Caco-2 (cell line): ENCODE results near the gene TTC23. TPM values are rescaled to one million over a fixed set of nuclear protein-coding genes. Genes with fewer than 3 reads are reported as not detected.

ENCODE experiments used
- BruUV-seq: library from RNA; stranded (reverse); fragments of 400-500 nt; replicated peaks from 2 replicates; lab custom pipeline; 2021; lab: Mats Ljungman, UMichigan
- CTCF ChIA-PET: fragments of 300-600 bp; sonication (Branson Sonifier 250); formaldehyde crosslinking; loops from one replicate; lab custom pipeline; 2022; ENCODE audit warnings: antibody characterized with exemption; lab: Charles Lee
- POLR2A ChIA-PET: fragments of 300-600 bp; sonication (Branson Sonifier 250); formaldehyde crosslinking; loops from one replicate; lab custom pipeline; 2022; ENCODE audit warnings: antibody characterized with exemption; lab: Charles Lee
- DNase-seq, 2 experiments: peaks; one replicate each; pipeline versions ENCODE4 v3.0.0 to v3.0.0-alpha.2; 2020 to 2022
- H3K27me3 ChIP-seq: replicated peaks from 2 replicates; pipeline ENCODE4 v1.6.0; 2011; ENCODE audit warnings: low read length; ENCODE audit not compliant: control insufficient read depth, insufficient read depth
- H3K36me3 ChIP-seq: 2 replicates; pipeline ENCODE4 v1.5.1; 2011; ENCODE audit warnings: low read length; ENCODE audit not compliant: control insufficient read depth, insufficient read depth
- H3K4me1 ChIP-seq: fragments of 250-450 bp; sonication (Bioruptor Pico); 2 replicates; pipeline ENCODE4 v1.5.1; 2020; ENCODE audit warnings: mild to moderate bottlenecking
- H3K4me3 ChIP-seq: 2 replicates; pipeline ENCODE4 v1.5.1; 2011; ENCODE audit warnings: low read depth, mild to moderate bottlenecking, control low read depth, low read length
- H3K9me3 ChIP-seq: fragments of 250-450 bp; sonication (Bioruptor Pico); 2 replicates; pipeline ENCODE4 v1.5.1; 2020; ENCODE audit warnings: mild to moderate bottlenecking, moderate library complexity
- H3K27ac Mint-ChIP-seq: one replicate; pipeline ENCODE4 v1.8.0; 2022; ENCODE audit warnings: mixed read lengths; ENCODE audit not compliant: unreplicated experiment
- H3K27me3 Mint-ChIP-seq: one replicate; pipeline ENCODE4 v1.8.0; 2022; ENCODE audit warnings: mixed read lengths; ENCODE audit not compliant: insufficient read depth, unreplicated experiment
- H3K36me3 Mint-ChIP-seq: one replicate; pipeline ENCODE4 v1.8.0; 2022; ENCODE audit warnings: mild to moderate bottlenecking, mixed read lengths; ENCODE audit not compliant: insufficient read depth, unreplicated experiment
- H3K4me1 Mint-ChIP-seq: one replicate; pipeline ENCODE4 v1.8.0; 2022; ENCODE audit warnings: low read depth, mixed read lengths; ENCODE audit not compliant: unreplicated experiment
- H3K4me3 Mint-ChIP-seq: one replicate; pipeline ENCODE4 v1.8.0; 2022; ENCODE audit warnings: mild to moderate bottlenecking, moderate library complexity, mixed read lengths; ENCODE audit not compliant: unreplicated experiment
- H3K9me3 Mint-ChIP-seq: one replicate; pipeline ENCODE4 v1.8.0; 2022; ENCODE audit warnings: mixed read lengths; ENCODE audit not compliant: unreplicated experiment
- CTCF ChIP-seq, 2 experiments: fragments of 200-600 bp in 1 of 2; IDR thresholded peaks; 1 replicate in 1 of 2; 2 replicates in 1 of 2; pipeline versions ENCODE4 v1.5.1 to v1.8.0; 2011 to 2022; ENCODE audit warnings: antibody characterized with exemption in 1 of 2, control low read depth in 1 of 2, inconsistent platforms in 1 of 2, low read depth in 1 of 2, low read length in 1 of 2, mild to moderate bottlenecking in 1 of 2, moderate library complexity in 1 of 2; ENCODE audit not compliant: insufficient read depth in 1 of 2, severe bottlenecking in 1 of 2, unreplicated experiment in 1 of 2
- intact Hi-C: fragments of 100-400 bp; cut with micrococcal nuclease; formaldehyde crosslinking; loops from one replicate; pipeline ENCODE4 v1.10.0; 2022; ENCODE audit not compliant: unreplicated experiment
- total RNA-seq: library from RNA; stranded (reverse); gene quantifications from 2 replicates; pipeline ENCODE4 v1.2.3, GENCODE V29; 2022

Gene TTC23
- total RNA-seq, 1 experiment from 2014 or later = 10.8 TPM

GRCh38 chr15:99153026-99153535, 96.3 kb downstream of the TTC23 start:
- no peak overlapping the region for H3K4me3 Mint-ChIP-seq
- no peaks in the 10 kb centered on the region for H3K36me3 Mint-ChIP-seq
- H3K27me3 Mint-ChIP-seq = no peaks in the 10 kb centered on the region
- H3K27me3 ChIP-seq = no peaks in the 10 kb centered on the region
- CTCF ChIA-PET = no interaction called here
- POLR2A ChIA-PET = no interaction called here
- TF ChIP-seq CTCF (IDR thresholded peaks at IDR 0.05; ENCODE audit: insufficient read depth in 1 of 2, low read depth in 1 of 2, low read length in 1 of 2, severe bottlenecking in 1 of 2, unreplicated experiment in 1 of 2) = no peak
- BruUV-seq = no TSS peak
- H3K36me3 ChIP-seq = no peaks in the 10 kb centered on the region
- intact Hi-C loops = no loop called here
- H3K4me1 ChIP-seq = peaks cover 39% of the 10 kb centered on the region
- peaks cover 22% of the 10 kb centered on the region for H3K4me1 Mint-ChIP-seq
- H3K9me3 Mint-ChIP-seq = no peaks in the 10 kb centered on the region
- DNase-seq = no peak
- no peak overlapping the region for H3K4me3 ChIP-seq
- peak overlapping the region; percentile 57 for H3K27ac Mint-ChIP-seq
- no peaks in the 10 kb centered on the region for H3K9me3 ChIP-seq

GRCh38 chr15:99151156-99151555, 98.2 kb downstream of the TTC23 start:
- Histone ChIP-seq H3K36me3 (no peaks in the 10 kb centered on the region), H3K27me3 (no peaks in the 10 kb centered on the region), H3K4me3 (no peak overlapping the region), H3K4me1 (peaks cover 33% of the 10 kb centered on the region), H3K9me3 (no peaks in the 10 kb centered on the region)
- Mint-ChIP-seq H3K27ac (no peak overlapping the region), H3K4me3 (no peak overlapping the region), H3K9me3 (no peaks in the 10 kb centered on the region), H3K27me3 (no peaks in the 10 kb centered on the region), H3K36me3 (no peaks in the 10 kb centered on the region), H3K4me1 (peaks cover 17% of the 10 kb centered on the region)
- CTCF ChIA-PET = no interaction called here
- no TSS peak for BruUV-seq
- intact Hi-C loops = no loop called here
- POLR2A ChIA-PET = no interaction called here
- no peak for DNase-seq
- no peak for TF ChIP-seq CTCF (IDR thresholded peaks at IDR 0.05; ENCODE audit: insufficient read depth in 1 of 2, low read depth in 1 of 2, low read length in 1 of 2, severe bottlenecking in 1 of 2, unreplicated experiment in 1 of 2)

GRCh38 chr15:99149366-99149765, 100.0 kb downstream of the TTC23 start:
- TF ChIP-seq CTCF (IDR thresholded peaks at IDR 0.05; ENCODE audit: insufficient read depth in 1 of 2, low read depth in 1 of 2, low read length in 1 of 2, severe bottlenecking in 1 of 2, unreplicated experiment in 1 of 2) = no peak
- Histone ChIP-seq H3K4me3 (no peak overlapping the region), H3K4me1 (peaks cover 15% of the 10 kb centered on the region), H3K36me3 (no peaks in the 10 kb centered on the region), H3K9me3 (no peaks in the 10 kb centered on the region), H3K27me3 (no peaks in the 10 kb centered on the region)
- BruUV-seq = no TSS peak
- no peak for DNase-seq
- no peaks in the 10 kb centered on the region for H3K27me3 Mint-ChIP-seq
- CTCF ChIA-PET = no interaction called here
- no peak overlapping the region for H3K27ac Mint-ChIP-seq
- POLR2A ChIA-PET = no interaction called here
- H3K9me3 Mint-ChIP-seq = no peaks in the 10 kb centered on the region
- no peak overlapping the region for H3K4me3 Mint-ChIP-seq
- H3K36me3 Mint-ChIP-seq = peaks cover 4% of the 10 kb centered on the region
- intact Hi-C loops = no loop called here
- peaks cover 8% of the 10 kb centered on the region for H3K4me1 Mint-ChIP-seq
